ENCODE data around the gene MRGPRD.

The MRGPRD gene

GRCh38 chr11:68956142-68956541, 24.6 kb downstream of the MRGPRD start:
- Mint-ChIP-seq H3K27me3 (no peaks in the 10 kb centered on the region), H3K27ac (no peak overlapping the region), H3K9me3 (ENCODE audit: low read depth) (no peaks in the 10 kb centered on the region), H3K36me3 (no peaks in the 10 kb centered on the region), H3K4me3 (no peak overlapping the region), H3K4me1 (ENCODE audit: low read depth) (peaks cover 3% of the 10 kb centered on the region)

GRCh38 chr11:68955607-68955958, 25.2 kb downstream of the MRGPRD start:
- no peaks in the 10 kb centered on the region for H3K36me3 Mint-ChIP-seq
- peaks cover 3% of the 10 kb centered on the region for H3K4me1 Mint-ChIP-seq (ENCODE audit: low read depth)
- H3K4me3 Mint-ChIP-seq, result no peak overlapping the region
- H3K9me3 Mint-ChIP-seq (ENCODE audit: low read depth), result no peaks in the 10 kb centered on the region
- no peaks in the 10 kb centered on the region for H3K27me3 Mint-ChIP-seq
- H3K27ac Mint-ChIP-seq, result no peak overlapping the region

- no peaks in the 10 kb centered on the region for H3K27me3 Mint-ChIP-seq
- H3K4me1 Mint-ChIP-seq (ENCODE audit: low read depth), result peaks cover 3% of the 10 kb centered on the region
- no peaks in the 10 kb centered on the region for H3K36me3 Mint-ChIP-seq
- no peaks in the 10 kb centered on the region for H3K9me3 Mint-ChIP-seq (ENCODE audit: low read depth)
- H3K27ac Mint-ChIP-seq, result no peak overlapping the region
- H3K4me3 Mint-ChIP-seq, result no peak overlapping the region
Measured at GRCh38 chr11:68954836-68955606, 25.8 kb downstream of the MRGPRD start.

GRCh38 chr11:68950762-68951161, 30.0 kb downstream of the MRGPRD start:
- Mint-ChIP-seq H3K9me3 (ENCODE audit: low read depth) (no peaks in the 10 kb centered on the region), H3K27ac (no peak overlapping the region), H3K4me1 (ENCODE audit: low read depth) (peaks cover 2% of the 10 kb centered on the region), H3K27me3 (no peaks in the 10 kb centered on the region), H3K36me3 (no peaks in the 10 kb centered on the region), H3K4me3 (no peak overlapping the region)

GRCh38 chr11:68950270-68950669, 30.5 kb downstream of the MRGPRD start:
- Mint-ChIP-seq H3K27ac (no peak overlapping the region), H3K36me3 (no peaks in the 10 kb centered on the region), H3K27me3 (no peaks in the 10 kb centered on the region), H3K4me1 (ENCODE audit: low read depth) (peaks cover under 1% of the 10 kb centered on the region), H3K4me3 (no peak overlapping the region), H3K9me3 (ENCODE audit: low read depth) (no peaks in the 10 kb centered on the region)

GRCh38 chr11:68948935-68949334, 31.9 kb downstream of the MRGPRD start:
- Mint-ChIP-seq H3K27ac (no peak overlapping the region), H3K36me3 (no peaks in the 10 kb centered on the region), H3K27me3 (no peaks in the 10 kb centered on the region), H3K9me3 (ENCODE audit: low read depth) (no peaks in the 10 kb centered on the region), H3K4me1 (ENCODE audit: low read depth) (no peaks in the 10 kb centered on the region), H3K4me3 (no peak overlapping the region)

DNA sequence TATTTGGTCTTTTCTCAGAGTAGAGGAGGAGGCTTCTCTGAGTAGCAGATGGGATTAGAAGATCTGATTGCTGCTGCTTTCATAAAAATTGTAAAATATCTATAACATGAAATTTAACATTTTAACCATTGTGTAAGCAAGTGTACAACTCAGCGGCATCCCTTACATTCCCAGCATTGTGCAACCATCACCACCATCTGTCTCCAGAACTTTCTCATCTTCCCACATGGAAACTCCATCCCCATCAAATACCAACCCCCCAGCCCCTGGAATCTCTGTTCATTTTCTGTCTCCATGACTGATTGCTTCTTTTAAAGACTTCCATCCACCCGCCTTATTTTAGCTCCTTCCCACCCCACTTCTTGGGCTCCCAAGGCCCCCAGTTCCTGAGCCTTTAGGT, 32.3 kb downstream of the MRGPRD start:
- no peaks in the 10 kb centered on the region for H3K36me3 Mint-ChIP-seq
- no peaks in the 10 kb centered on the region for H3K4me1 Mint-ChIP-seq (ENCODE audit: low read depth)

DNA sequence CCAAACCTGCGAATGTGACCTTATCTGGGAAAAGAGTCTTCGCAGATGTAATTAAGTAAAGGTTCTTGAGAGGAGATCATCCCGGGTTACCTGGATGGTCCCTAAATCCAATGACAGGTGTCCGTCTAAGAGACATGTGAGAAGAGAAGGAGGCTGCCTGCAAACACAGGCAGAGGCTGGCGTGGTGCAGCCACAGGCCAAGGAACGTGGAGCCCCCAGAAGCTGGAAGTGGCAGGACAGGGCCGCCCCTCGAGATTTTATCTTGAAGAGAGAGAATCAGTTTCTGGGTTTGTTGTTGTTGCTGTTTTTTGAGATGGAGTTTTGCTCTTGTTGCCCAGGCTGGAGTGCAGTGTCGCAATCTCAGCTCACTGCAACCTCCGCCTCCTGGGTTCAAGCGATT, 33.6 kb downstream of the MRGPRD start:
- Mint-ChIP-seq H3K4me1 (ENCODE audit: low read depth) (no peaks in the 10 kb centered on the region), H3K4me3 (no peak overlapping the region), H3K9me3 (ENCODE audit: low read depth) (no peaks in the 10 kb centered on the region), H3K36me3 (no peaks in the 10 kb centered on the region), H3K27me3 (no peaks in the 10 kb centered on the region), H3K27ac (no peak overlapping the region)

More for the DNA sequence above, 32.3 kb downstream of the MRGPRD start:
- Mint-ChIP-seq H3K9me3 (ENCODE audit: low read depth) (no peaks in the 10 kb centered on the region), H3K4me3 (no peak overlapping the region), H3K27ac (no peak overlapping the region), H3K27me3 (no peaks in the 10 kb centered on the region)

GRCh38 chr11:68946416-68947090, 34.2 kb downstream of the MRGPRD start:
- no peaks in the 10 kb centered on the region for H3K9me3 Mint-ChIP-seq (ENCODE audit: low read depth)
- H3K4me1 Mint-ChIP-seq (ENCODE audit: low read depth), result no peaks in the 10 kb centered on the region
- no peaks in the 10 kb centered on the region for H3K27me3 Mint-ChIP-seq
- H3K27ac Mint-ChIP-seq, result no peak overlapping the region
- H3K36me3 Mint-ChIP-seq, result no peaks in the 10 kb centered on the region
- H3K4me3 Mint-ChIP-seq, result no peak overlapping the region

- Mint-ChIP-seq H3K4me3 (no peak overlapping the region), H3K27me3 (no peaks in the 10 kb centered on the region), H3K4me1 (ENCODE audit: low read depth) (no peaks in the 10 kb centered on the region), H3K36me3 (no peaks in the 10 kb centered on the region), H3K27ac (no peak overlapping the region), H3K9me3 (ENCODE audit: low read depth) (no peaks in the 10 kb centered on the region)
Measured at GRCh38 chr11:68942751-68943271, 38.0 kb downstream of the MRGPRD start.

DNA sequence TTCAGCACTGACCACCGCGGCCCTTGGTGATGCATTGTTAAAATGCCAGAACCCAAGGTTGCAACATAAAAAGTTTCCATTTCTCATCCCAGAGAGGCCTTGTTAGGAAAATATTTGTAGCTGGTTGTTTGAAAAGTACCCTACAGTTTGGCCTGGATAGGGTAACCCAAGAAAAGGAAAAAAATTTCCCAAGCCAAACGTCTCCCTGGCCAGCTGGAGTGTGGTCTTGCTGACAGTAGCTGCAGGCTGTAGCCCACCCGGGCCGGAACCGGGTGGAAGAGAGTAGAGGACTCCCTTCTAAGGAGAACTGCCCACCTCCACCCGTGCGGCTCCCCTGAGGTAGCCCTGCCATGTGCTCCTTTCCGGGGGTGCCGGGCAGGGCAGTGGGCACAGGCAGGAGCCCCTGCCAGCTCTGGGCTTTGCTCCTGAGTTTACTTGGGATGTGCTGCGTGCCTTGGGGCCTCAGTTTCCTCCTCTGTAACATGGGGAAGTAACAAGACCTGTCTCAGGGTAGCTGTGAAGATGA, 38.6 kb downstream of the MRGPRD start:
- H3K36me3 Mint-ChIP-seq, result no peaks in the 10 kb centered on the region
- H3K4me3 Mint-ChIP-seq, result no peak overlapping the region
- H3K4me1 Mint-ChIP-seq (ENCODE audit: low read depth), result no peaks in the 10 kb centered on the region
- no peaks in the 10 kb centered on the region for H3K27me3 Mint-ChIP-seq
- no peaks in the 10 kb centered on the region for H3K9me3 Mint-ChIP-seq (ENCODE audit: low read depth)
- no peak overlapping the region for H3K27ac Mint-ChIP-seq

DNA sequence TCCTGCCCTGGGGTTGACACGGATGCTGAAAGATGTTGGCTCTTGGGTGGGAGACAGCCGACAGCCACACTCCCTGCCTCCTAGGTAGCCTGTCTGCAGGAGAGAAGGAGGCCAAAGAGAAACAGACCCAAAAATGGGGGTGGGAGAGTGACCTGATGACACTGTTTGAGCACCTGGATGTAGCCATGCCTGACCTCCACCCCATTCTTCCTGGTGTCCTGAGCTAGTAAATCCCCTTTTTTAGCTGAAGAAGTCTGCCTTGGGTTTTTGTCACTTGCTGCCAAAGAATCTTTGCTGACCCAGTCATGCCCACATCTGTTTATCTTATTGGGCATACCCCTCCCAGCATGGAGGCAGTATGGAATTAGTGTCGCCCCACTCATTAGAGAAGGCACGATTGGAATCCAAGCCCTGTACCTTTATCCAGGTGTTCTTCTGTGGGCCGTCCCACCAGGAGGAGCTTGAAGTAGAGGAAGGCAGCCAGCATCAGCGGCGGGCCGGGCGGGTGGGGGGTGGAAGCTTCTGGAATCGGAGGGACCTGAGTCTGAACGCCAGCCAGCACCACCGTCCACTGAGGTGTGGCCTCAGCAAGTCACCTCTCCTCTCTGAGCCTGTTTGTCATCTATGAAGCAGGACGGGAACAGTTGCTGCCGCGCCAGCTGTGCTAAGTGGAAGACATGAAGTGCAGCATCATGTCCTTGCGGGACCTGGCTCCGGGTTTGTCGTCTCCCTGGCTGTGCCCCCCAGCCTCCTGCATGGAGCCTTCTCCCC, 39.3 kb downstream of the MRGPRD start:
- Mint-ChIP-seq H3K27ac (no peak overlapping the region), H3K4me1 (ENCODE audit: low read depth) (no peaks in the 10 kb centered on the region), H3K36me3 (no peaks in the 10 kb centered on the region), H3K27me3 (no peaks in the 10 kb centered on the region), H3K4me3 (no peak overlapping the region), H3K9me3 (ENCODE audit: low read depth) (no peaks in the 10 kb centered on the region)

GRCh38 chr11:68940651-68941323, 40.0 kb downstream of the MRGPRD start:
- Mint-ChIP-seq H3K27ac (no peak overlapping the region), H3K4me3 (no peak overlapping the region), H3K4me1 (ENCODE audit: low read depth) (no peaks in the 10 kb centered on the region)

More at GRCh38 chr11:68940651-68941323, 40.0 kb downstream of the MRGPRD start:
- Mint-ChIP-seq H3K9me3 (ENCODE audit: low read depth) (no peaks in the 10 kb centered on the region), H3K27me3 (no peaks in the 10 kb centered on the region), H3K36me3 (no peaks in the 10 kb centered on the region)

All from activated naive CD8-positive, alpha-beta T cell (primary cell).